ENCODE data around the gene NBEA. TPM values are rescaled to one million over a fixed set of nuclear protein-coding genes. Genes with fewer than 3 reads are reported as not detected.
"Not testable (repeated sequence)": the region's sequence is repeated elsewhere in the genome, so short reads cannot be mapped to it uniquely, and the experiment has no call there.

NBEA gene
- polyA plus RNA-seq, 12 donors = 12.2 to 18.6 (median 16.3) TPM; not detected in 1

GRCh38 chr13:35092251-35092650, 150.2 kb downstream of the NBEA start:
- DNase-seq = no peak

GRCh38 chr13:35092751-35093150, 150.7 kb downstream of the NBEA start:
- DNase-seq = no peak

GRCh38 chr13:35093356-35093755, 151.3 kb downstream of the NBEA start:
- DNase-seq = no peak

GRCh38 chr13:35106771-35107170, 164.7 kb downstream of the NBEA start:
- not testable (repeated sequence) for DNase-seq

GRCh38 chr13:35107535-35107934, 165.5 kb downstream of the NBEA start:
- DNase-seq = no peak

GRCh38 chr13:35113612-35114011, 171.5 kb downstream of the NBEA start:
- not testable (repeated sequence) for DNase-seq

- DNase-seq = no peak
Observed at GRCh38 chr13:35127466-35127865, 185.4 kb downstream of the NBEA start.

GRCh38 chr13:35129500-35129899, 187.4 kb downstream of the NBEA start:
- DNase-seq = no peak

- DNase-seq = no peak
Observed at GRCh38 chr13:35131471-35131870, 189.4 kb downstream of the NBEA start.

GRCh38 chr13:35136585-35136984, 194.5 kb downstream of the NBEA start:
- DNase-seq = no peak

- DNase-seq = no peak
Observed at GRCh38 chr13:35139591-35139990, 197.5 kb downstream of the NBEA start.

- DNase-seq = peak; percentile 35
Observed at GRCh38 chr13:35140321-35140720, 198.3 kb downstream of the NBEA start.

- peak; percentile 56 for DNase-seq
Observed at GRCh38 chr13:35140831-35141230, 198.8 kb downstream of the NBEA start.

GRCh38 chr13:35143123-35143522, 201.1 kb downstream of the NBEA start:
- no peak for DNase-seq

- DNase-seq = no peak
Observed at GRCh38 chr13:35144166-35144890, 202.3 kb downstream of the NBEA start.

- DNase-seq = no peak
Observed at GRCh38 chr13:35146686-35147085, 204.6 kb downstream of the NBEA start.

- DNase-seq = peak; percentile 69
Observed at GRCh38 chr13:35157143-35157755, 215.2 kb downstream of the NBEA start.

- DNase-seq = no peak
Observed at GRCh38 chr13:35159041-35159440, 217.0 kb downstream of the NBEA start.

GRCh38 chr13:35160896-35161295, 218.8 kb downstream of the NBEA start:
- peak; percentile 15 for DNase-seq

GRCh38 chr13:35162420-35162819, 220.3 kb downstream of the NBEA start:
- DNase-seq = no peak

- DNase-seq = no peak
Observed at GRCh38 chr13:35163674-35164073, 221.6 kb downstream of the NBEA start.

- DNase-seq = peak; percentile 34
Observed at GRCh38 chr13:35164324-35164932, 222.4 kb downstream of the NBEA start.

- no peak for DNase-seq
Observed at GRCh38 chr13:35165205-35165604, 223.1 kb downstream of the NBEA start.
